ENCODE results near the gene GFRA1. TPM values are rescaled to one million over a fixed set of nuclear protein-coding genes. Genes with fewer than 3 reads are reported as not detected.

Gene GFRA1
- total and polyA plus RNA-seq, 10 donors: 0.52 to 36.5 (median 4.5) TPM

- intact Hi-C loops (cut with DNase I; ENCODE audit: low total_unique reads): no loop called here
- no peak overlapping the region for H3K4me3 ChIP-seq
- no peaks in the 10 kb centered on the region for H3K27me3 ChIP-seq (replicated peaks in 1 of 7)
- H3K9me3 ChIP-seq: peaks cover 0 to 8% (median 0%) of the 10 kb centered on the region in 8 donors
- 84 to 97% (median 88%) methylated on average over 3 of the region's 3 CpGs for WGBS, 5 donors
- DNase-seq: no peak
- no peaks in the 10 kb centered on the region for H3K36me3 ChIP-seq
- TF ChIP-seq POLR2AphosphoS5 (IDR thresholded peaks at IDR 0.05): no peak
- no peak overlapping the region for H3K27ac ChIP-seq
- H3K4me1 ChIP-seq: no peaks in the 10 kb centered on the region
These were observed 248.6 kb downstream of the GFRA1 start for GRCh38 chr10:116024271-116024878.

GRCh38 chr10:116017405-116017804 lies 255.6 kb downstream of the GFRA1 start:
- no peaks in the 10 kb centered on the region for H3K27me3 ChIP-seq (replicated peaks in 1 of 7)
- no peaks in the 10 kb centered on the region for H3K36me3 ChIP-seq
- H3K27ac ChIP-seq: no peak overlapping the region
- H3K4me3 ChIP-seq: no peak overlapping the region
- WGBS, 5 donors: 25 to 60% (median 44%) methylated on average over 2 of the region's 2 CpGs
- no peak for TF ChIP-seq POLR2A (IDR thresholded peaks at IDR 0.05)
- TF ChIP-seq CTCF (IDR thresholded peaks at IDR 0.05 in 8 of 11, conservative IDR thresholded peaks at IDR 0.05 in 3 of 11): no peak
- TF ChIP-seq POLR2AphosphoS5 (IDR thresholded peaks at IDR 0.05): no peak
- intact Hi-C loops (cut with DNase I; ENCODE audit: low total_unique reads): no loop called here
- H3K4me1 ChIP-seq: no peaks in the 10 kb centered on the region
- H3K9me3 ChIP-seq: peaks cover 0 to 11% (median 0%) of the 10 kb centered on the region in 8 donors
- DNase-seq: no peak

- H3K4me3 ChIP-seq: no peak overlapping the region
- H3K36me3 ChIP-seq: no peaks in the 10 kb centered on the region
- DNase-seq: no peak
- 58 to 69% (median 65%) methylated on average over 7 of the region's 7 CpGs for WGBS, 5 donors
- intact Hi-C loops (cut with DNase I; ENCODE audit: low total_unique reads): no loop called here
- H3K4me1 ChIP-seq: no peaks in the 10 kb centered on the region
- H3K27me3 ChIP-seq (replicated peaks in 1 of 7): no peaks in the 10 kb centered on the region
- H3K9me3 ChIP-seq: peaks cover 0 to 7% (median 0%) of the 10 kb centered on the region in 8 donors
- no peak for TF ChIP-seq CTCF (IDR thresholded peaks at IDR 0.05 in 8 of 11, conservative IDR thresholded peaks at IDR 0.05 in 3 of 11)
- no peak for TF ChIP-seq POLR2AphosphoS5 (IDR thresholded peaks at IDR 0.05)
- TF ChIP-seq POLR2A (IDR thresholded peaks at IDR 0.05): no peak
- H3K27ac ChIP-seq: no peak overlapping the region
These were observed 257.2 kb downstream of the GFRA1 start for GRCh38 chr10:116015583-116016333.

- Histone ChIP-seq H3K4me1 (no peaks in the 10 kb centered on the region), H3K9me3 (peaks cover 0 to 7% (median 0%) of the 10 kb centered on the region in 8 donors), H3K27me3 (replicated peaks in 1 of 7) (no peaks in the 10 kb centered on the region), H3K27ac (no peak overlapping the region), H3K36me3 (no peaks in the 10 kb centered on the region), H3K4me3 (no peak overlapping the region)
- intact Hi-C loops (cut with DNase I; ENCODE audit: low total_unique reads): no loop called here
- DNase-seq: no peak
- 40 to 43% (median 42%) methylated on average over 8 of the region's 8 CpGs for WGBS, 5 donors
- TF ChIP-seq CTCF (IDR thresholded peaks at IDR 0.05 in 8 of 11, conservative IDR thresholded peaks at IDR 0.05 in 3 of 11) (no peak), POLR2AphosphoS5 (IDR thresholded peaks at IDR 0.05) (no peak), POLR2A (IDR thresholded peaks at IDR 0.05) (no peak)
These were observed 258.0 kb downstream of the GFRA1 start for GRCh38 chr10:116014871-116015582.

Measured in spleen (tissue), 11 donors.